Hepatocyte (in vitro differentiated cells): ENCODE data around the gene SLC4A8.
"Not testable (repeated sequence)": the region's sequence is repeated elsewhere in the genome, so short reads cannot be mapped to it uniquely, and the experiment has no call there.

ENCODE experiments used
- EZH2 ChIP-seq: fragments of 200-600 bp; sonication (generic); IDR thresholded peaks from 2 replicates; pipeline ENCODE4 v1.6.1; 2016; ENCODE audit warnings: antibody characterized with exemption, mild to moderate bottlenecking, borderline replicate concordance
- EZH2phosphoT487 ChIP-seq: fragments of 200-600 bp; sonication (generic); IDR thresholded peaks from one replicate; pipeline ENCODE4 v1.6.1; 2018; ENCODE audit warnings: antibody characterized with exemption, mild to moderate bottlenecking, low read depth, moderate library complexity; ENCODE audit not compliant: unreplicated experiment, severe bottlenecking
- TF ChIP-seq, protein P1 (sequence below): fragments of 200-600 bp; sonication (generic); IDR thresholded peaks from 2 replicates; pipeline ENCODE4 v1.5.1; 2016; ENCODE audit warnings: antibody characterized with exemption, mild to moderate bottlenecking; ENCODE audit not compliant: poor library complexity

DNA sequence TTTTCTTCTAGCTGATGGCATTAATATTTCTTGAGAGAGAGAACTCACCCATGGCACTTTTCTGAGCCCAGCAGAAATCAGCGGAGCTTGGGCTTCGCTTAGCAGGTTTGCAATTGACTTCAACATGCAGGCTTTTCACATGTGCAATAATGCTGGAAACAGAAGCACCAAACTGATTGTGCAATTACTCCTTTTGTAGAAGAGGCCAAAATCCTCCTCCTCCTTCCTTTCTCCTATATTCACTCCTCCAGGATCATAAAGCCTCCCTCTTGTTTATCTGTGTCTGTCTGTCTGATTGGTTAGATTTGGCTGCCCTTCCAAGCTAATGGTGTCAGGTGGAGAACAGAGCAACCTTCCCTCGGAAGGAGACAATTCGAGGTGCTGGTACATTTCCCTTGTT lies 90.4 kb downstream of the SLC4A8 start:
- TF ChIP-seq EZH2, EZH2phosphoT487: not testable (repeated sequence)
- TF ChIP-seq, protein P1, sequence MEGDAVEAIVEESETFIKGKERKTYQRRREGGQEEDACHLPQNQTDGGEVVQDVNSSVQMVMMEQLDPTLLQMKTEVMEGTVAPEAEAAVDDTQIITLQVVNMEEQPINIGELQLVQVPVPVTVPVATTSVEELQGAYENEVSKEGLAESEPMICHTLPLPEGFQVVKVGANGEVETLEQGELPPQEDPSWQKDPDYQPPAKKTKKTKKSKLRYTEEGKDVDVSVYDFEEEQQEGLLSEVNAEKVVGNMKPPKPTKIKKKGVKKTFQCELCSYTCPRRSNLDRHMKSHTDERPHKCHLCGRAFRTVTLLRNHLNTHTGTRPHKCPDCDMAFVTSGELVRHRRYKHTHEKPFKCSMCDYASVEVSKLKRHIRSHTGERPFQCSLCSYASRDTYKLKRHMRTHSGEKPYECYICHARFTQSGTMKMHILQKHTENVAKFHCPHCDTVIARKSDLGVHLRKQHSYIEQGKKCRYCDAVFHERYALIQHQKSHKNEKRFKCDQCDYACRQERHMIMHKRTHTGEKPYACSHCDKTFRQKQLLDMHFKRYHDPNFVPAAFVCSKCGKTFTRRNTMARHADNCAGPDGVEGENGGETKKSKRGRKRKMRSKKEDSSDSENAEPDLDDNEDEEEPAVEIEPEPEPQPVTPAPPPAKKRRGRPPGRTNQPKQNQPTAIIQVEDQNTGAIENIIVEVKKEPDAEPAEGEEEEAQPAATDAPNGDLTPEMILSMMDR: not testable (repeated sequence)
